HG02885 (cell line): ENCODE data around the gene FBXW4.
"Not testable (repeated sequence)": the region's sequence is repeated elsewhere in the genome, so short reads cannot be mapped to it uniquely, and the experiment has no call there.

Experiments used
- ATAC-seq: cut with Tn5 transposase; IDR thresholded peaks from one replicate; pipeline ENCODE4 v1.9.1; 2021; ENCODE audit warnings: mild to moderate bottlenecking; ENCODE audit not compliant: unreplicated experiment, poor library complexity

FBXW4 gene

DNA sequence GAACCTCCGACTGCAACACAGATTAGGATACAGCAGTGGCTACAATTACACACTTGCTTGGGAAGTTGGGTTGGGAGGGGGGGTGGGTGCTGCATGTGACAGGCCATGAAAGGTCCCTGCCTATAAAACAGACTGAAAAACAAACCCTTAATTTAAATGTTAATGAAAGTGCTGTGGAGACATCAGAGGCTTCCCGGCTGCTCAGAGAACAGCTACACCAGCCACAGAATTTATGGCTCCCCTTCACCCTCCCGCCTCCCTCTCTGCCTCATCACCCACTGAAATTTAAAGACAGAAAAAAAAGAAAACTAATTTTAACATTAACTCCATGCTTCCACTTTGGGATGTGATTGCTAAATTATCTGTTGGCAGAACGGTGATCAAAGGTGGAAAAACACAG lies 34.7 kb downstream of the FBXW4 start:
- no peak for ATAC-seq

DNA sequence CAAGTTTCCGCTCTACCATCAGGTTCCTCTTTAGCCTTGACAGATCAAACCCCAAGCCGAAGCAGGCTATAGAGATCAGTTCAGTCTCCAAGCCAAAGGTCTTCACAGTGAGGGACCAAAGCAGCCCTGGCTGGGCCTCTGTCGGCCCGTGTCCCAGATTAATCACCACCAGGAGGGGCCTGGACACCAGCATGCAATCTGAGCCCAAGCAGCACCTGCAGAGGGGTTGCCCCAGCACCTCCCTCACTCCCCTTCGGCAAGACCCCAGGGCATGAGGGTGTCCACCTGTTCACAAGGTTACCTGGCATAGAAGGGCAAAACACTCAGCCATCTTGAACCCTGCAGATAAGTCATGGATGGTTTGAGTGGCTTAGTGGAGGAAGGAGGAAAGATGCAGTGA lies 36.0 kb downstream of the FBXW4 start:
- ATAC-seq = no peak

DNA sequence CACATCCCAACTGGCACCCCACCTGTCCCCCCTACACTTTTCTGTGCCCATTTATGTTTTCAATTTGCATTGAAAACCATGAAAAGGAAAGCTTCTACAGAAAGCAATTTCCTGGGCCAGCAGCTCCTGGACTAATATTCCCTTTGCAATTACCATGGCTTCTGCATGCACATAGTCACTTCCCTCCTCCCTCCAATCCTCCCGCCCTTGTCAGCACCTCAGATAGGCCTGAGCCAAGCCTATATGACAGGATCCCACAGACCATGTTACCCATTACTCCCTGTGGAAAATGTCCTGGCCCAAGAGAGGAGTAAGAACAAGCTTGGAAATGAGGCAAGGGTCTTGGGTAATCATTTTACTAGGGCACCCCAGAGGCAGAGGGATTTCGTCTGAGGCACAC lies 38.1 kb downstream of the FBXW4 start:
- ATAC-seq = no peak

DNA sequence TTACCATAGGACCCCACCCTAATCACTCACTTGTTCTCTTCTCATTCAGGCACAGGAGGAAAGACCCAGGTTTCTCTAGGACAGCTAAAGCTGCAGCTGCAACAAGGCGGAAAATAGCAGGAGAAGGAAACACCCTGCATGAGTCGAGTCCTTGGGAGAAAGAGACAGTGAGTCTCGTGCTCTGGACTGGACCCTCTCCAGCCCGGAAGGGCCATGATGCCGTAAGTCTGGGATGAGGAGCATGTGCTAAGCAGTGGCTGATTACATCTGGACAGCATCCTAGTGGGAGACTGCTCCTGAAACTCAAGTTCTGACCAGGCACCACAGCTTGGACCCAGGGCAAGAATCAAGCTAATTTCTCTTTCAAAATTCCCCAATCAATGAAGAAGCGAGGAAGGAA lies 39.4 kb downstream of the FBXW4 start:
- no peak for ATAC-seq

DNA sequence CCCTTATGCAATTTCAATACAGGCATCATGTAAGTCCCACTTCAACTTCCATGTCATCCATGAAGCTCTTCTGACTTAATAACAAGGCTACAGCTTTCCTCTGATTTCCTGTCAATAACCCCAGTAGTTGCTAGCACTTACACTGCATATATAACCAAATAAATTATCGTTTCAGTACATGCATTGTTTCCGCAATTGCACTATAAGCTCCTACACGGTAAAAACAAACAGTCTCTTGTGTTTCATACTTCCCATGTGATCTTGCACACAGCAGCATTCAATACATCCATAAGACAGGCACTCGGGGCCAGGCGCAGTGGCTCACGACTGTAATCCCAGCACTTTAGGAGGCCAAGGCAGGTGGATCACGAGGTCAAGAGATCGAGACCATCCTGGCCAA lies 41.4 kb downstream of the FBXW4 start:
- ATAC-seq = no peak

DNA sequence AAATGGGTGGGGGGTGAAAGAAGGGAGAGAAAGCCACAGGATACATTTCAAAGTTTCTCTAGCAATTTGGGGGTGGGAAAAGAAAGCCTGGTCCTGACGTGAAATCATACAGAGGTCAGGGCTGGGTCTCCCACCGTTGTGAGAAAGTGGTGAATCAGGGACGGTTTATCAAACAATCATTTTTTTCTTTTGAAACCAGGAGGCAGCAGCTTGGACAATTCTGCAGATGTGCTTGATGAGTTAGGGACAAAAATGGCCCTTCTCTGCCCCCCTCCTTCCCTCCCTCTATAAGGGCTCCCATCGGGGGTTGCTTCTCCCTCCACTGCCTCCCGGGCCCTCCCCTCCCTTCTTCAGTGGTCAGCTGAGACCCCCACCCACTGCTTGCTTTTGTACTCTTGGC lies 43.6 kb downstream of the FBXW4 start:
- ATAC-seq = no peak

DNA sequence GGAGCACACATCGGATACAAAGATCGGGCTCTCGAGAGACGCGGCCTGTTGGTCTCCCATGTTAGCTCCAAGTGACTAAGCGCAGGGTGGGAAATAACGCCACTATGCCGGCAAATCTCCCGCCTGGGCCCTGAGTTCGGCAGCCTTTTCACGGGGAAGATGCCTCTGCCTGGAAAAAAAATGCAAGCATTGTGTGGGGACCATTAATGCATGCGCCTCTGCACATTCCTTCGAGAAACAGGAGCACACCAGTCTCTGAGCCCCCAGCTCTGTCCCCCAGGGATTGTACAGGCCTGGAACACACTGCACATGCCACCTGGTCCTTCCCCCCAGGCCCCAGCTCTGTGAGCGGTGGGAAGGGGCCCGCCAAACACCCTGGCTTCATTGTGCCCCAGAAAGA lies 44.1 kb downstream of the FBXW4 start:
- no peak for ATAC-seq

DNA sequence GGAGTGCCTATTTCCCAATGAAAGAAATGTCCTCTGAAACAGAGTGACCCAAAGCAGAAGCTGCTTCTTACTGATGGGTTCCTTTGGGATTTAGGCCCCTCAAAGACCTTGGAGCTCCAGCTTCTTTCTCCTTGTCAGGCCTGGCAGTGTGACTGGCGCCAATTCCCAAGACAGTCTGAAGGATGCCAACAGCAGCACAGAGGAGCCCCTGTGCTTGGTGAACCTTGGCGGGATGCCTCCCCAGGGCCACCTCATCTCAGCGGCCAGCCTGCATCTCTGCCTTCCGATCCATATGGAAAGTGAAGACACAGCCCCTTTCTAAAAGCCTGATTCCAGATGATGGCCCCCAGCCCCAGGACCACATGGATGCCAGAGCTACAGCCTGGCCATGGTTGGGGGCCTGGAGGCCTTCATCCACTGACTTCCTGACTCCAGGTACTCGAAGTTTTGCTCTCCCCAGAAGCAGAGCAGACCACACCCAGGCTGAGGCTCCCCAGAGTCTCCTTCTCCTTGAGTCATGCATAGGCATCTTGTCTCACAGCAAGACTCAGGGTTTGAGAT lies 45.4 kb downstream of the FBXW4 start:
- ATAC-seq = no peak

DNA sequence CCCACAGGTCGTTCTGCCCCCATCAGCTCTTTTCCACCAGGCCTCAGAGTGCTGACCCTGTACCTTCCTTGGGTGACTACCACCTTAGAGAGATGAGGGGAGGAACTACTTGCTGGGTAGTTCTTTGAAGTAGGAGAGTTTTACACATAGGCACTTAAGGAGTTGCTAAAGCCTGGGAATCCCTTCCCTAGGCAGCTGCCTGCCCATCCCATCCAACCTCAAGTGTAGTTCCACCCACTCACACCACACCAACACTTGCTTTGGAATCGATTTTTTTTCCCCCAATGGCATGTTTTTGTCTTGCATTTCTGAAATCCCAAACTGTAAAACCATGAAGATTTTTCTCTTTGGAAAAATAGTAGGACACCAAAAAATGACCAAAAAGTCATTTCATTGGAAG lies 47.7 kb downstream of the FBXW4 start:
- no peak for ATAC-seq

DNA sequence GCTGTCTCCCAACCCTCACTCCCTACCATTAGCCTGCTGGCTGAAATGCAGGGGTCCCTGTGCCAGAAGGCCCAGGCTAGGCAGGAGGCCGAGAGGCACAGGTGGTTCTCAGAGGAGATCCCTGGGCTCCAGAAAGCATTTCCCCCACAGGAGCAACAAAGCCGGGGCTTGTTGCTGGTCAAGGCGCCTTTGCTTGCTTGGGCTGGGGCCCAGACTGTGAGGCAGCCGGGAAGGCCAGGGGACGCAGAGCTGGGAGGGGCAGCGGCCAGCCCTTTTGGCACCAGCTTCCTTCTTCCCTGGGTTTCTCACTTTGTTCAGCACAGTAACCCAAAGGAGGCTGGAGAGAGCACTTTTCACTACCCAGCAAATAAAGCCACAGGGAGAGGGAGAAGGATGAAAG lies 48.6 kb downstream of the FBXW4 start:
- no peak for ATAC-seq

DNA sequence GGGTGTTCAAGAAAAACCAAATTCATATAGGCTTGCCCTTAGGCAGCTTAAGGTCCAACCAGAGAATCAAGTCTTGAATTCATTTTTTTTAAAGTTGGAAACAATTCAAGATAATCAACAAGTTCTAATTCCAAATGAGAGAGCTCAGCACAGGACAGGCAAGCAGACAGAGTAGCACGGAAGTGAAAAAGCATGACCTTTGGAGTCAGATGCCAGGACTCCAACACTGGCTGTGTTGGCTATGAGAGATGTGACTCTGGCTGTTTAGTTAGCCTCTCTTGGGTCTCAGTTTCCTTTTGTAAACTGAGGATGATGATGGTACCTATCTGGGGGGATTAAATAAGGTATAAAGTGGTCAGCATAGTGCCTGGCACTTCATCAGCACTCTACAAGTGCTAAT lies 49.3 kb downstream of the FBXW4 start:
- ATAC-seq = no peak

DNA sequence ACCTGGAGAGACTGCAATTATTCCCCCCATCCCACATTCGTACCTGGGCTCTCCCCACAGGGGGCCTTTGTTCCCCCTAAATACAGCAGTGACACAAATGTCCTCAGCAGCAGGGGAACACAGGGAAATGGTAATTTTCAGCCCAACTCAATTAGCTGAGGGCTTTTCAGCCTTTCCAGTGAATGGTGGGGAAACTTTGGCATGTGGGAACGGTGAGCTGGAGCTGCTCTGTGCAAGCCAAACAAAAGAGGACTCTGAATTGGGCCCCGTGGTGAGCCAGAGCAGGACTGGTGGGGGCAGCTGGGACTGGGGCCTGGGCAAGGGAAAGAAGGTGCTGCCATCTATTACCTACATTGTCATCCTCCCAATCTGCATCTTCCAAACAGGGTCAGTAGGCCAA lies 51.0 kb downstream of the FBXW4 start:
- ATAC-seq = no peak

DNA sequence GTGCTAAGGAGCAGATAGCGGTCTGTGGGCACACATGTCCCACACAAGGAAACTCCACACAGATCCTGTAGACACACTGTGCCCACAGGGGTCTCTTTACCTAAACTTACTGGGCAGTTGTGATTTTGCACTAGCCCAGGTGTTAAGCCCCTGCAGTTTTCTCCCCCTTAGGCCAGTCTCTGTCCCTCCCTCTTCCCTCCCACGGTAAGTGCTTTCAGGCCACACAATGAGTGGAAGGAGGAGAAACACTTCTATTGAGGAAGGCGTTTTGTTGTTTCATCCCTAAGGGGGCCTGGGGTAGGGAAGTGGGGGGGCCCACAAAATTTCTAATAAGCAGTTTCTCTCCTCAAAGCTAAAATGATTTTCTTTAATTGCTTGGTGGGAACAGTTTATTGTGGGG lies 51.4 kb downstream of the FBXW4 start:
- no peak for ATAC-seq

DNA sequence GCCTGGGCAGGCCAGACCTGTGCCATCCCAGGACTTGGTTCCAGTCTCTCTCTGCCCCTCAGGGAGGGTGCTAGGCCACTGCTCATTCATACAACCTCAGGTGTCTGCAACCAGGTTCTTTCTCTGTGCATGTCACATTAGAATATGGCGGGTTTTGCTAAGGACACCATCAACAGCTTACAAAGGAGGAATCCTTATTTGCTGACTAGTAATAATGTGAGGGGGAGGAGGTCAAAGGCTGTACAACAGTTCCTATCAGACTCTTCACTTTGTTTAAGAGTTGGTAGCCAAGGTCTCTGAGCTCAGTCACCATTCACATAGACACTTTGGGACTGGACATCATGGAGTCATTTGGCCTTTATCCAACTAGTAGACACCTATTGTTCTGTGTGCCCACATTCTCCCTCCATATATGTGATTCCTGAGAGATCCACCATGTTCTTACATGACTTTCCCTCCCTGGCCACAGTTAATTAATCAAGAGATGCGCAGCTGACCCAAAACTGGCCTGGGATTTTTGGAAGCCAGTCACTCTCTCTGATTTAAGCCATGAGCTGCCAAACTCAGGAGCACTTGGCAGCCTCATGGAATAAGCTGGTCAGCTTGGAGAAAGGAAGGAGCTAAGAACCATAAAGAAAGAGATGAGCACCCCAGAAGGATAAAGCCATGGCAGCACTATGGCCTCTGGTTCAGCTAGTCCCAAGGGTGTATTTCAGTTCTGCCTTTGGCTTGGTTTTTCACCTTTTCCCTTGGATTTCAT lies 55.6 kb downstream of the FBXW4 start:
- ATAC-seq = no peak

DNA sequence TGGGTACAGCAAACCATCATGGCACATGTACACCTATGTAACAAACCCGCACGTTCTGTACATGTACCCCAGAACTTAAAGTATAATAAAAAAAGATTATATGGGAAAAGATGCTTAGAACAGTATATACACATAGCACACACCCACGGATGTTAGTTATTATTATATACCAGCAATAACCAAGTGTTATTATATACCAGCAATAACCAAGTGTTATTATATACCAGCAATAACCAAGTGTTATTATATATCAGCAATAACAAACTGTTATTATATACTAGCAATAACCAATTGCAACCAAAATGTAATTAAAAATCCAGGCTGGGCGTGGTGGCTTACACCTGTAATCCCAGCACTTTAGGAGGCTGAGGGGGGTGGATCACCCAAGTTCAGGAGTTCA lies 61.5 kb downstream of the FBXW4 start:
- not testable (repeated sequence) for ATAC-seq

DNA sequence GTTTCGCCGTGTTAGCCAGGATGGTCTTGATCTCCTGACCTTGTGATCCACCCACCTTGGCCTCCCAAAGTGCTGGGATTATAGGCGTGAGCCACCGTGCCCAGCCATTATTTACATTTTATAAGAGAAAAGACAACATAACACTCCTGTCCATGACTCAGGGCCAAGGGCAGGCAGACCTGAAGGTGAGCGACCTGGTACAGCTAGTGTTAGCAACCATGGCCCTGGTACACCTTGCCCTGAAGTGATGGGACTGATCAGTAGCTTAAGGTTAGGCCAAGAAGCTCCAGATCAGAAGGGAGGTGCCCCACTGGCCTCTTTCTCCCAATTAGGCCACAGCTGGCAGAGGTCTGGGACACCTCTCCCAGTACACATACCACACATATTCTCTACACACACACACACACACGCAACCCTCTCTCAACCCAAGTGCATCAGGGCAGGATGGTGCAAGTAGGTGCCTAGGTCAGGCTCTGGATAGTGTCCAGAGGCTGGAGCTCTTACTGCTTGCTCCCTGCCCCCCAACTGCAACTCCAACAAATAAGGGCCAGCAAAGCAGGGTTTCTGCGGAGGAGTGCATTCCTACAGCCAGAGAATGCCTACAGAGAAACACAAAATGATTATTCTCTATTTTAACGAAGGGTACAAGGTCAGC lies 63.0 kb downstream of the FBXW4 start:
- no peak for ATAC-seq

DNA sequence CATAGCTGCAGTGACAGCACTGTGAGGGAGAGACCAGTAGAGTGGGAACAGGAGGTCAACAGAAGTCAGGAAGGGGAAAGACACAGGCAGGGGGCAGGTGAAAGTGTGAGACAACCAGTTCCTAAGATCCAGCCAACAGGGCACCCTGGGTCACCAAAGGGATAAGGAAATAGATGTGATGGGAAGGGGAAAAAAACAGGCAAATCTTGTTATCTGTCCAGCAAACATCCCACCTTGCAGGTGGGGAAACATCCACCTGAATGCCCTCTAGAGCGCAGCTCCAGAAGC lies 64.4 kb downstream of the FBXW4 start:
- ATAC-seq = no peak

DNA sequence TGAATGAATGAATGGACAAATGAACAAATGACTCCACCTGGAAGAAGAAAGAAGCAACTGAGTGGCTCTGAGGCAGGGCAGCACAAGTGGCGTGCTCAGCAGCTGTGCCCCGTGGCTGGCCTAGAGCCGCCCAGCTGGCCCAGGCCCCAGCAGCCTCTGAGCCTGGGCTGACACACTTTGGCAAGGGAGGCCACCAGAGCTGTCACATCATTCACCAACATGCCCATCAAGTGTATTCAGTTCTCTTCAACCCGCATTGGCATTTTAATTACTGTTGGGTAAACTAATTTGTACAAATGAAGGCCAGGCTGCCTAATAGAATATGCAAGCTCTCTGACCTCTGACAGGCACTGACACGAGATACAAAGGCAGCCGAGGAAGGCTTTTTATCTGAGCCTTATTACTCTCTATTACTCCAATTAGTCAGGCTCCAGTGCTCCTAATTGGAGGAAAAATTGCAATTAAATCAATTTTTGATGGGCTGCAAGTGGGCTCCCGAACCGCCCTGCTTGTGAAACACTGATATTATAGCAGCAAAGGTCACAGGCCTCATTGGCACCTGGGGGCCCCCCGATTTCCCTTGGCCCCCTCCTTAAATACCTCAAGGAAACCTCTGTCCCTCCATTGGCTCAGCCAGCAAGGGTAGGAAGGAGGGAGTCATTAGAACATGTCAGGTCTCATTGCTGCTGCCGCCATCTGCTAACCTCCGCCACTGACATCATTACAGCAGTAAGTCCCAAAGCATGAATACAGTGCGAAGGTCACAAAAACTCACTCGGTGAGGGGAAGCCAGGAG lies 64.9 kb downstream of the FBXW4 start:
- no peak for ATAC-seq

DNA sequence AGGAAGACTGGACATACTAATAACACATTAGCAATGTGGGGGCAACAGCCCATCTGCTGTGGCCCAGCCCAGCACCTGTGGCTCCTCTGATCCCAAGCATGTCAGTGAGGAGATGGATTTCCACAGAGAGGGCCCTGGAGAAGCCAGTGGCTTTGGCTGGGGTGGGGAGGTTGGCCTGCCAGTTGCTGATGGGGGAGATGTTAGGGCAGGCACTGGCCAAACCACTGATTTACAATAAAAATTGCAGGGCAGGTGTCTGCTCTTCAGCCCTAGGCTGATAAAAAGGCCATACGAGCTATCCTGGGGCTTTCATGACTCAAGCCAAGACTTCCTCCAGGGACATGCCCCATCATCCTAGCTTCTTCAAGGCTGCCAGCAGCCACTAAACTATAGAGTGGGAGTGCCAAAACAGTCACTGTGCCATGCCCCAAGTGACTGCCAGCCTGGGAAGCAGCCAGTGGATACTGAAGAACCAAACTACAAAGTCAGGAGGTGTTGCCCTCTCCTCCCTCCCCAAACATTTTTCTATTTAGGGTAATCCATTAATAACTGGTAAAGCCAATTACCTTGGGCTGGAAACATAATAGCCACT lies 69.1 kb downstream of the FBXW4 start:
- no peak for ATAC-seq

DNA sequence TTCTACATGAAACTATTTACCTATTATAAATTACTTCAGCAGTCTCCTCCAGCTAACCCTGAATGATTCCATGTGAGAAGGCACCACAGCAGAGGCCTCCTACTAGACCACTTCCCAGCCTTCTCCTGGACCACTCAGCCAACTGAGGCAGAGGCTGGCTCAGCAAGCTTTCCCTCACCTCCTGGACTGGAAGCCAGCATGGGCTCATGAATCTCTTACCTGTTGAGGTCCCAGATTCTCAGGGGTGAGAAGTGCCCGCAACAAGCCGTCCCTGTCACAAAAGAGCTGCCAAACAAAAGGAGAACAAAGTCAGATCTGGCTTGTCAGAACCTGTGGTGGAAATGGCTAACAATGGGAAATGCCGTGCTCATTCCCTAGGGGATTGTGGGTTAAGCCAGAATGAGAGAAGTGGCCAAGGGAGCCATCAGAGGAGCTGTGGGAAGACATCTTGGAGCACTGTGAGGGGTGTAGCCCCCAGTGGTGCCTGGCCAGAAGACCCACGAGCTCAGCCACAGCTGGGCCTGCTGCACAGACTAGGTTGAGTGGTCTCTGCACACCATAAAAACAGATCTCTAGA lies 70.4 kb downstream of the FBXW4 start:
- no peak for ATAC-seq

DNA sequence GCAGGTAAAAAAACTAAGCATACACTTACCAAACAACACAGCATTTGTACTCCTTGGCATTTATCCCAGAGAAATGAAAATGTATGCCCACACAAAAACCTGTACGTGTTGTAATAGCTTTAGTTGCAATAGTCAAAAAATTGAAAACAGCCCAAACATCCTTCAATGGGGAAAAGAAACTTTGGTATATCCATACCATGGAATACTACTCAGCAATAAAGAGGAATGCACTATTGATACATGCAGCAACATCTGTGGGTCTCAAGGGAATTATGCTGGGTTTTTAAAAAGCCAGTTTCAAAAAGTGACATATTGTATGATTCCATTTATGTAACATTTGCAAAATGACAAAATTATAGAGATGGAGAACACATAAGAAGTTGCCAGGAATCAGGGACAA lies 71.4 kb downstream of the FBXW4 start:
- ATAC-seq = no peak
